Measurements from ENCODE around the gene DDX43. TPM values are rescaled to one million over a fixed set of nuclear protein-coding genes. Genes with fewer than 3 reads are reported as not detected.

DDX43 gene
- total RNA-seq, 1 donor from 2014 or later = not detected

GRCh38 chr6:73367761-73368355 lies 26.8 kb upstream of the DDX43 start:
- Mint-ChIP-seq H3K36me3 (ENCODE audit: low read depth) (no peaks in the 10 kb centered on the region), H3K4me1 (ENCODE audit: low read depth) (no peaks in the 10 kb centered on the region), H3K27me3 (ENCODE audit: low read depth) (no peaks in the 10 kb centered on the region), H3K9me3 (ENCODE audit: low read depth) (no peaks in the 10 kb centered on the region), H3K27ac (ENCODE audit: unreplicated experiment) (no peak overlapping the region), H3K4me3 (ENCODE audit: unreplicated experiment) (no peak overlapping the region)
- no peak for TF ChIP-seq CTCF (IDR thresholded peaks at IDR 0.05)
- DNase-seq (ENCODE audit: low spot score) = no peak

GRCh38 chr6:73368675-73369074 lies 26.0 kb upstream of the DDX43 start:
- Mint-ChIP-seq H3K27me3 (ENCODE audit: low read depth) (no peaks in the 10 kb centered on the region), H3K9me3 (ENCODE audit: low read depth) (no peaks in the 10 kb centered on the region), H3K36me3 (ENCODE audit: low read depth) (no peaks in the 10 kb centered on the region), H3K4me1 (ENCODE audit: low read depth) (no peaks in the 10 kb centered on the region), H3K27ac (ENCODE audit: unreplicated experiment) (no peak overlapping the region), H3K4me3 (ENCODE audit: unreplicated experiment) (no peak overlapping the region)
- no peak for TF ChIP-seq CTCF (IDR thresholded peaks at IDR 0.05)
- DNase-seq (ENCODE audit: low spot score) = no peak

GRCh38 chr6:73369157-73369556 lies 25.5 kb upstream of the DDX43 start:
- no peak for TF ChIP-seq CTCF (IDR thresholded peaks at IDR 0.05)
- Mint-ChIP-seq H3K27ac (ENCODE audit: unreplicated experiment) (no peak overlapping the region), H3K27me3 (ENCODE audit: low read depth) (no peaks in the 10 kb centered on the region), H3K36me3 (ENCODE audit: low read depth) (no peaks in the 10 kb centered on the region), H3K4me1 (ENCODE audit: low read depth) (no peaks in the 10 kb centered on the region), H3K4me3 (ENCODE audit: unreplicated experiment) (no peak overlapping the region), H3K9me3 (ENCODE audit: low read depth) (no peaks in the 10 kb centered on the region)
- no peak for DNase-seq (ENCODE audit: low spot score)

- Mint-ChIP-seq H3K27me3 (ENCODE audit: low read depth) (no peaks in the 10 kb centered on the region), H3K4me1 (ENCODE audit: low read depth) (no peaks in the 10 kb centered on the region), H3K9me3 (ENCODE audit: low read depth) (no peaks in the 10 kb centered on the region), H3K4me3 (ENCODE audit: unreplicated experiment) (no peak within 1 kb of the TSS), H3K36me3 (ENCODE audit: low read depth) (no peaks in the 10 kb centered on the region), H3K27ac (ENCODE audit: unreplicated experiment) (no peak within 1 kb of the TSS)
- peak; percentile 89 for DNase-seq (ENCODE audit: low spot score)
- no peak for TF ChIP-seq CTCF (IDR thresholded peaks at IDR 0.05)
Observed at GRCh38 chr6:73369563-73369962, 25.1 kb upstream of the DDX43 start, which contains the start of gene OOEP. Gene OOEP (minus strand): TSS chr6:73369897. CDS start chr6:73369792, 105 bp downstream.

GRCh38 chr6:73371984-73372383 lies 22.6 kb upstream of the DDX43 start:
- Mint-ChIP-seq H3K27ac (ENCODE audit: unreplicated experiment) (no peak overlapping the region), H3K36me3 (ENCODE audit: low read depth) (no peaks in the 10 kb centered on the region), H3K4me3 (ENCODE audit: unreplicated experiment) (no peak overlapping the region), H3K27me3 (ENCODE audit: low read depth) (no peaks in the 10 kb centered on the region), H3K4me1 (ENCODE audit: low read depth) (no peaks in the 10 kb centered on the region), H3K9me3 (ENCODE audit: low read depth) (no peaks in the 10 kb centered on the region)
- no peak for DNase-seq (ENCODE audit: low spot score)
- TF ChIP-seq CTCF (IDR thresholded peaks at IDR 0.05) = no peak

Data from chondrocyte (in vitro differentiated cells).